ENCODE results near the gene KDR. TPM values are rescaled to one million over a fixed set of nuclear protein-coding genes. Genes with fewer than 3 reads are reported as not detected.

KDR gene
- total RNA-seq (2022; extraction: Qiagen RNA extraction): 0.01 to 0.07 TPM (median 0.03 TPM) in 5 replicates

DNA sequence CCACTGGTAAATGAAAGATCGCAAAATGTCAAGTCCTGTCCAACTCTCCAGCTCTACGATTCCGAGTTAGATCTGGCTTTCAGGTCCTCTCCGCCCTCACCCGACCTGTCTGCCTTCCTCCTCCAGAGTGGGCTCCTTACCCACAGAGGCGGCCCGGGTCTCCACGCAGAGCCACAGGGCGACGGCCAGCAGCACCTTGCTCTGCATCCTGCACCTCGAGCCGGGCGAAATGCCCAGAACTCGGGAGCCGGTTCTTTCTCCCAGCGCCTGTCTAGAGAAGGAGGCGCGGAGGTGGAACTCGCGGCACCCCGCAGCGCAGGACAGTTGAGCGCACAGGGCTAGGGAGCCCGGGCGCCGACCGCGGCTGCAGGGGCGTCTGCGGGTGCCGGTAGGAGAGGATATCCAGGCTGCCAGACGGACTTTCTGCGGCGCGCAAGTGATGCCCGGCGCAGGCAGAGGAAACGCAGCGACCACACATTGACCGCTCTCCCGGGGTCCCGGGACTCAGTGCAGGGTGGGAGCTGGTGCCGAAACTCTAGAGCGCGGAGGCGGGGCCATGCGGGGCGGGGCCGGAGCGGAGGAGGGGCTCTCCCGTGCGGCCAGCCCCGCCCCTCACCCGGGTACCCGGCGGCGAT, at the start of gene KDR:
Gene KDR, minus strand, starts transcription at position 509 of the 635 bp plus-strand sequence. Its CDS starts 302 bp downstream, at position 207.

Other genes starting within 250 kb of the KDR start
- gene SRD5A3, start 220.6 kb upstream of the KDR start, total RNA-seq (2022; extraction: Qiagen RNA extraction): 6.2 to 11.8 TPM (median 10.3 TPM) in 5 replicates